Activated CD8-positive, alpha-beta memory T cell treated with anti-CD3 and anti-CD28 coated beads for 48 hours (primary cell): Measurements from ENCODE around the gene SGMS1.

Source experiments
- DNase-seq, 3 experiments: peaks; one replicate each; pipeline ENCODE4 v3.0.0-alpha.2; 2020; ENCODE audit warnings: low read depth in 2 of 3, low spot score in 2 of 3

Gene SGMS1

GRCh38 chr10:50349554-50349953, 274.2 kb downstream of the SGMS1 start:
- no peak for DNase-seq

GRCh38 chr10:50347394-50347802, 276.4 kb downstream of the SGMS1 start:
- DNase-seq = no peak

- no peak for DNase-seq
Observed at GRCh38 chr10:50346942-50347341, 276.8 kb downstream of the SGMS1 start.

DNA sequence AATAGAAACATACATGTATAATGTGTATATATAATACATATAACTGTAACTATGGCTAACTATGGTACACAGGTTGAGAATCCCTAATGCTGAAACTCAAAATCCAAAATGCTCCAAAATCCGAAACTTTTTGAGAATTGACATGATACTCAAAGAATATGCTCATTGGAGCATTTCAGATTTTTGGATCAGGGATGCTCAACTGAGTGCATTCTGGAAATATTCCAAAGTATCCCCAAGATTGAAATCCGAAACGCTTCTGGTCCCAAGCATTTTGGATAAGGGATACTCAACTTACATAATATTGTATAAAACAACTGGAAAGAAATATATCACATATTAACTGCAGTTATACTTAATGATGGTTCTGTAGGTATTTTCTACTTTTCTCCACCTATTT, 278.2 kb downstream of the SGMS1 start:
- DNase-seq = no peak

- DNase-seq = no peak
Observed at GRCh38 chr10:50343702-50344331, 279.9 kb downstream of the SGMS1 start.

- no peak for DNase-seq
Observed at GRCh38 chr10:50341987-50342386, 281.8 kb downstream of the SGMS1 start.

GRCh38 chr10:50336140-50336539, 287.6 kb downstream of the SGMS1 start:
- no peak for DNase-seq

GRCh38 chr10:50335397-50335796, 288.4 kb downstream of the SGMS1 start:
- DNase-seq = no peak

DNA sequence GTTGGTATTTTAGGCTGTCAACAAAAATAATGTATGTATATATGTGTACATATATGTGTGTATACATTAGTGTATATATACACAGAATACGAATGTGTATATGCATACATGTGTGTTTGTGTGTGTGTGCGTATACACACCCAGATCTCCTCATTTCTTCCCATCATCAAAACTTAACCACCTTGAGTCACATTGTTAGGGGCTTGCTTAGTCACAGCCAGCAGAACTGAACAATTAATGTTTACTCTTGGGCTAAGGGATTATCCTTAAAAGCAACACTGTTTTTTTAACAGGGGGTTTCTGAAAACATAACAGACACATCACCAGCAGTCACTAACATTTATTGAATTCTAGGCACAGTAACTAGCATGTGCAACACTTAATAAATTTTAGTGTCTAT, 289.5 kb downstream of the SGMS1 start:
- DNase-seq = no peak

DNA sequence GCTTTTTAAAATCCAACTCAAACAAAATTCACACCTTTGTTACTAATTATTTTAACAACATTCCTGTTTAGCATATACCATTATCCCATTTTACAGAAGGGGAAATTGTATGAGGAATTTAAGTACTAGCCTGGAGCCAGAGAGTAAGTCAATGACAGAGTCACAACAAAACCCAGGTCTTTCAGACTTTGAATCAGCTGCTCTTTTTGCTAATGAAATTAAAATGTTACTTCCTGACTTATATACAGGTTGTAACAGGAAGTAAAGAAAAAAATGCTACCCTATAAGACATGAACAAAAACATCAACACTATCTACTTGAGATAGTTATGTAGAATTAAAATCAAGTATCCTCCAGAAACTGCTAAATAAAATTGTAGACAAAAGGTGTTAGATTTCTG, 289.9 kb downstream of the SGMS1 start:
- DNase-seq = no peak

DNA sequence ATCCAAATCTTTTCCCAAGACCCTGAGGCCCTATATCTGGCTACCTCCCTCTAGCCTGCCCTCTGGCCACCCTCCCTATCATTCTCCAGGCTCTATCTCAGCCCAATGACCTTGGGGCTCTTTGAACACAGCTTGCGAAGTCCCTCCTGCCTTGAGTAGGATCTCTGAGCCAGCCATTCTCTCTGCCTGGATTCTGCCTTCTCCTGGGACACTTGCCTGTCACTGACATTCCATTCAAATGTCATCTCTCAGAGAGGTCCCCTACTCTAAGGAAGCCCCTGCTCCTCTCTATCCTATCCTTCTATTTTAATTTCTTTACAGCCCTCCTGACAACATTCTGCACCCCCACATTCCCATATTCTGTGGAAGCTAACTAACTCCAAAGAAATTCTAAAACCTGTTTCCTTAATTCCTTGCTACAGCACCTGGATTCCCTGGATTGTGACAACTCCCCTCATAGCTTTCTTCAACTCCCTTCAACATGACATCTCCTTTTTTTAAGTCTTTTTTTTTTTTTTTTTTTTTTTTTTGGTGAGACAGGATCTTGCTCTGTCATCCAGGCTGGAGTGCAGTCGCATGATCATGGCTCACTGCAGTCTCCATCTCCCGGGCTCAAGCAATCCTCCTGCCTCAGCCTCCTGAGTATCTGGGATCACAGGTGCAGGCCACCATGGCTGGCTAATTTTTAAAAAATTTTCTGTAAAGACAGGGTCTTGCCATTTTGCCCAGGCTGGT, 291.5 kb downstream of the SGMS1 start:
- no peak for DNase-seq

GRCh38 chr10:50331486-50331885, 292.3 kb downstream of the SGMS1 start:
- DNase-seq = no peak

- no peak for DNase-seq
Observed at GRCh38 chr10:50326757-50327701, 296.7 kb downstream of the SGMS1 start.

DNA sequence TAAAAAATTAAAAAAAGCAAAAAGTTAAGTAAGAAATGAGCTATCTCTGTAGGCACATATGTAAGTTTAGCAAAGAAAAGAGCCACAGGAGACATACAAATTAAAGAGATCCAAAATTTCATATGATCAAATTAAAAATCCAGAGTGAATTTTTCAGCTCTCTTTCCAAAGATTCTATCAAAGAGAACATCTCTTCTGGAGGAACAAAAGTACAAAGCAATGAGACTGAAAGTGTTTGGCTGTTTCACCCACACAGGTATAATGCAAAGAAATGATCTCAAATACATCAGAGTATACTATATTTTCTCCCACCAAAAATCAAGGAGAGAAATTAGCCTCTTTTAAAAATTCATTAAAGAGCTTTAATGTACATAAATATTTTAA, 297.6 kb downstream of the SGMS1 start:
- no peak for DNase-seq

GRCh38 chr10:50325449-50326171, 298.1 kb downstream of the SGMS1 start:
- DNase-seq = no peak

DNA sequence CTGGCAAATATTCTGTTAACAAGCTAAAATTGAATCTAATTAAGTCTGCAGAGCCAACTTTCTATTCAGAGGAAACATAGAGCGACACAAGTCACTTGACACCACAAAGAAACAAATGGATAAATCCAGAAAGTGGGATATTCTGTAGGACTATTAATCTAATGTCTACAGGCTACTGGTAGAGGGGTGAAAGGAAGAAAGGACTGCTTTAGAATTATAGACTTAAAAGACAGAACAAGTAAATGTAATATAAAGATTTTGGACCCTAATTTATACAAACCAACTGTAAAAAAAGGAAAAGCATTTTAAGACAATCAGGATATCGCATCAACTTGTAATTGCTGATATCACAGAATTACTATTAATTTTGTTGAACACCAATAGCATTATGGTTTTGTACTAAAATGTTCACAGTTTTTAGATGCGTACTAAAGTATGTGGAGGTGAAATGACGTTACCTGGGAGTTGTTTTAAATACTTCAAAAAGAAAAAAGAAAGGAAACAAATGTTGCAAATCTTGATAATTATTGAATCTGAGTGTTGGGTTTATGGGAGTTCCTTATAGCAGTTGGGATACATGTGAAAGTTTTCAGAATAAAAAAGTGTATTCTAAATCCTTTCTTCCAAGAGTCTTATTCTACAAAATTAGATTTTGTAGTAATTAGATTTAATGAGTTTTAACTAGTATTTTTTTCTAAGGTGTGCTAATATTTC, 298.9 kb downstream of the SGMS1 start:
- no peak for DNase-seq

DNA sequence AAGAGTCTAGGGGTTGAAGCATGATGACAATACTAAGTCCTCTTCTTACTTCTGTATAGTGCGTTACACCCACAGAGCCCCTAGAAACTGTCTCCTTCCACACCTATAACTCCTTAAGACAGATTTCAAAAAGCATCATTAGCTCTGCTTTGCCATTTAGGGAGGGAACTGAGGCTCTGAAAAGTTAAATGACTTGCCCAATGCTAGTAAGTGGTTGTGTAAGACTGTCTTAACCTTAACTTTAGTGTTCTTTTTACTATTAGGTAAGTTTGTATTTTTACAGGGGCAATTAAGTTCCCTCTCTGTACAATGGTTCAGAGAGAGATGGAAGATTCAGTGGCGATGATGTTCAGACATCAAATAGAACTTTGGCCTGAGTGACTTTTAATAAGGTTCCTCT, 299.7 kb downstream of the SGMS1 start:
- no peak for DNase-seq

DNA sequence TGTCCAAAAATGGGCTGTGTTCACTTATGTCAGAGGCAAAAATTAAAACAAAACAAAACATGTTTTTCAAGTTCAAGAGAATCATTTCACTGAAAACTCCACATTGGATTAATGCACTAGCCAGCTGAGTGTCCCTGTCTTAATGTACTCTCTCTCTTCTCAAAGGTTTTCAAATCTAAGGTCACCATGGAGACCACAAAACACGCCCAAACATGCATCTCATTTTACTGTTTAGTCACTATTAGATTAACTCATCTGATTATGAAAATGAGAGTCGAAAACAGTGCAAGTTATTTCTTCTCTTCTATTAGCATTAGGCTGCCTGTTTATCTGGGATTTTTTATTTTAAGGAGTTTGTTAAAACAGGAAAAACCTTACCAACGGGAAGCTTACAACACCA, 301.7 kb downstream of the SGMS1 start:
- DNase-seq = no peak

DNA sequence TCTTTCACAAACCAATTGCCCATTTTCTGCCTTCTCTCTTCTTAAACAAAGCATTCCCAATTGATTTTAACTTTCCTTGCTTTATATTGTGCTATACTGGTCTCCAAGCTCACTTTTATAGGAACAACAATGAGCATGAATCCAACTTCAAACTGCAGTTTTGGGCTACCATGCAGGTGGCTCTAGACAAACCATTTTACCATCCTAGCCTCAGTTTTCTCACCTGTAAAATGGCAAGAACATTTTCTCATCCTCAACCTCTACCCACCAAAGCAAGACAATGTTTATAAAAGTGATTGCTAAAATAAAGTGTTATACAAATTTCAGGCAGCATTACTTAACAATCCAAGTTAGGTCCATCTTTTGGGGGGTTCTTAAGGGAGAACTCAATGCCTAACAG, 305.6 kb downstream of the SGMS1 start:
- no peak for DNase-seq
